MCF 10A (cell line): ENCODE measurements around the gene CHD3. TPM values are rescaled to one million over a fixed set of nuclear protein-coding genes. Genes with fewer than 3 reads are reported as not detected.

Experiments
- BruUV-seq: library from RNA; stranded (reverse); fragments of 400-500 nt; replicated peaks from 2 replicates; lab custom pipeline; 2021; lab: Mats Ljungman, UMichigan
- CTCF ChIA-PET: fragments of 300-600 bp; sonication (Branson Sonifier 250); formaldehyde crosslinking; extraction: SDS; loops from one replicate; lab custom pipeline; 2021; ENCODE audit warnings: antibody characterized with exemption, inconsistent platforms; lab: Yijun Ruan, JAX
- POLR2A ChIA-PET: fragments of 300-600, 350-650 bp; sonication (Branson Sonifier 250); formaldehyde crosslinking; extraction: SDS; loops from one replicate; lab custom pipeline; 2020; ENCODE audit warnings: antibody characterized with exemption, inconsistent platforms; lab: Yijun Ruan, JAX
- DNase-seq: peaks from one replicate; pipeline ENCODE4 v3.0.0-alpha.2; 2018; ENCODE audit not compliant: unreplicated experiment
- H3K27ac Mint-ChIP-seq: one replicate; pipeline ENCODE4 v1.8.0; 2022; ENCODE audit warnings: mild to moderate bottlenecking, low read depth, mixed read lengths; ENCODE audit not compliant: unreplicated experiment
- H3K27me3 Mint-ChIP-seq: one replicate; pipeline ENCODE4 v1.8.0; 2022; ENCODE audit warnings: mixed read lengths; ENCODE audit not compliant: insufficient read depth, unreplicated experiment
- H3K36me3 Mint-ChIP-seq: one replicate; pipeline ENCODE4 v1.8.0; 2022; ENCODE audit warnings: mild to moderate bottlenecking, moderate library complexity, mixed read lengths; ENCODE audit not compliant: insufficient read depth, unreplicated experiment
- H3K4me1 Mint-ChIP-seq: one replicate; pipeline ENCODE4 v1.8.0; 2022; ENCODE audit warnings: mixed read lengths; ENCODE audit not compliant: insufficient read depth, unreplicated experiment
- H3K4me3 Mint-ChIP-seq: one replicate; pipeline ENCODE4 v1.8.0; 2022; ENCODE audit warnings: mild to moderate bottlenecking, moderate library complexity, mixed read lengths; ENCODE audit not compliant: unreplicated experiment
- H3K9me3 Mint-ChIP-seq: one replicate; pipeline ENCODE4 v1.8.0; 2022; ENCODE audit warnings: mixed read lengths; ENCODE audit not compliant: unreplicated experiment
- intact Hi-C: fragments of 100-400 bp; cut with micrococcal nuclease; formaldehyde crosslinking; loops from 2 replicates; pipeline ENCODE4 v1.14.1; 2022
- total RNA-seq: library from RNA; stranded (reverse); gene quantifications from 2 replicates; pipeline ENCODE4 v1.2.3, GENCODE V29; 2022
- TF ChIP-seq, protein P1 (sequence below): fragments of 200-600 bp; IDR thresholded peaks from one replicate; pipeline ENCODE4 v1.8.0; 2022; ENCODE audit warnings: antibody characterized with exemption, mild to moderate bottlenecking; ENCODE audit not compliant: unreplicated experiment

Gene CHD3
- total RNA-seq, 1 experiment from 2014 or later: 87.1 TPM

DNA sequence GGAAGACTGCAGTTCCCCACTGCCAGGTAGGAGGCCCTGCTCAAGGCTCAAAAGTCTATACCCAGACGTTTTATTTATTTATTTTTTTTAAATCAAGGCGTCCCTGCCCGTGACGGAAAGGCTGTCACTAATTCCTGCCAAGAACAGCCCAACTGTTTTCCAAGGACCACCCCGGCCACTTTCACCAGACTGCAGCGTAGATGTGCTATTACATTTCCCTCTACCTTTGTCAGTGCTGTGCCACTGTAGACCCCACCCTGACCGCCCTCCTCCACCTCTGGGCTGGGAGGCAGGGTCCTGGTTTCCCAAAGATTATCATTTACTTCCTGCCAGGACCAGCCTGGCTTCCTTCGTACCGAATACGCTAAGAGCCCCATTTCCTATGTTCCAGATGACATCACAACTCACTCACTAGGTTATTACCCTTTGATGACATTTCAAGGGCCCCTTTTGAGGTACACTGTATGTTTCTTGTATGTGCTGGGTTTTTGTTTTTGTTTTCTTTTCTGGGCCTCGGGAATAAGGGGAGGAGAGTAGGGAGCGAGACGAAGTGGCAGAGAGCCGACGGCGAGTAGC lies 33.8 kb downstream of the CHD3 start:
- H3K4me3 Mint-ChIP-seq: no peak overlapping the region
- no peaks in the 10 kb centered on the region for H3K4me1 Mint-ChIP-seq
- H3K27me3 Mint-ChIP-seq: no peaks in the 10 kb centered on the region
- no peaks in the 10 kb centered on the region for H3K9me3 Mint-ChIP-seq
- TF ChIP-seq, protein P1, sequence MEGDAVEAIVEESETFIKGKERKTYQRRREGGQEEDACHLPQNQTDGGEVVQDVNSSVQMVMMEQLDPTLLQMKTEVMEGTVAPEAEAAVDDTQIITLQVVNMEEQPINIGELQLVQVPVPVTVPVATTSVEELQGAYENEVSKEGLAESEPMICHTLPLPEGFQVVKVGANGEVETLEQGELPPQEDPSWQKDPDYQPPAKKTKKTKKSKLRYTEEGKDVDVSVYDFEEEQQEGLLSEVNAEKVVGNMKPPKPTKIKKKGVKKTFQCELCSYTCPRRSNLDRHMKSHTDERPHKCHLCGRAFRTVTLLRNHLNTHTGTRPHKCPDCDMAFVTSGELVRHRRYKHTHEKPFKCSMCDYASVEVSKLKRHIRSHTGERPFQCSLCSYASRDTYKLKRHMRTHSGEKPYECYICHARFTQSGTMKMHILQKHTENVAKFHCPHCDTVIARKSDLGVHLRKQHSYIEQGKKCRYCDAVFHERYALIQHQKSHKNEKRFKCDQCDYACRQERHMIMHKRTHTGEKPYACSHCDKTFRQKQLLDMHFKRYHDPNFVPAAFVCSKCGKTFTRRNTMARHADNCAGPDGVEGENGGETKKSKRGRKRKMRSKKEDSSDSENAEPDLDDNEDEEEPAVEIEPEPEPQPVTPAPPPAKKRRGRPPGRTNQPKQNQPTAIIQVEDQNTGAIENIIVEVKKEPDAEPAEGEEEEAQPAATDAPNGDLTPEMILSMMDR: no peak
- intact Hi-C loops: no loop called here
- peak overlapping the region; percentile 25 for H3K27ac Mint-ChIP-seq
- ChIA-PET CTCF (interaction anchor here (1.3 kb wide), 1 partner anchor 138 kb away, joined by 5 read pairs; no protein-coding TSS in a partner anchor), POLR2A (interaction anchor here (1.5 kb wide), 1 partner anchor 11 kb away, joined by 4 read pairs; no protein-coding TSS in a partner anchor)
- no peak for DNase-seq
- no peaks in the 10 kb centered on the region for H3K36me3 Mint-ChIP-seq
- BruUV-seq: no TSS peak

- DNase-seq: no peak
- H3K36me3 Mint-ChIP-seq: no peaks in the 10 kb centered on the region
- TF ChIP-seq, protein P1: no peak
- H3K27me3 Mint-ChIP-seq: no peaks in the 10 kb centered on the region
- ChIA-PET POLR2A (interaction anchor here (1.5 kb wide), 1 partner anchor 10 kb away, joined by 4 read pairs; no protein-coding TSS in a partner anchor), CTCF (interaction anchor here (0.7 kb wide), 1 partner anchor 13 kb away, joined by 3 read pairs; no protein-coding TSS in a partner anchor)
- intact Hi-C loops: no loop called here
- no peak overlapping the region for H3K4me3 Mint-ChIP-seq
- no TSS peak for BruUV-seq
- peak overlapping the region; percentile 25 for H3K27ac Mint-ChIP-seq
- no peaks in the 10 kb centered on the region for H3K9me3 Mint-ChIP-seq
- H3K4me1 Mint-ChIP-seq: no peaks in the 10 kb centered on the region
These were observed 34.4 kb downstream of the CHD3 start for GRCh38 chr17:7922845-7923628.

GRCh38 chr17:7927596-7927995 lies 39.0 kb downstream of the CHD3 start:
- H3K9me3 Mint-ChIP-seq: no peaks in the 10 kb centered on the region
- H3K4me3 Mint-ChIP-seq: no peak overlapping the region
- TF ChIP-seq, protein P1: no peak
- no peak for DNase-seq
- H3K27ac Mint-ChIP-seq: no peak overlapping the region
- H3K36me3 Mint-ChIP-seq: no peaks in the 10 kb centered on the region
- BruUV-seq: no TSS peak
- CTCF ChIA-PET: no interaction called here
- intact Hi-C loops: no loop called here
- no peaks in the 10 kb centered on the region for H3K27me3 Mint-ChIP-seq
- H3K4me1 Mint-ChIP-seq: peaks cover 8% of the 10 kb centered on the region
- POLR2A ChIA-PET: interaction anchor here (1.8 kb wide), 1 partner anchor 12 kb away, joined by 11 read pairs; the partner anchor contains the start of gene RNF227
